Ascending aorta (tissue), 2 donors: ENCODE data around the gene TFPT. TPM values are rescaled to one million over a fixed set of nuclear protein-coding genes. Genes with fewer than 3 reads are reported as not detected.

Experiments used
- DNase-seq, 2 donors: peaks; one replicate each; pipeline ENCODE4 v3.0.0-alpha.2; 2019; ENCODE audit warnings: low spot score in 2 of 2
- H3K27ac ChIP-seq, 2 donors: fragments of 200-600 bp; sonication (generic); one replicate each; pipeline ENCODE4 v1.5.1; 2016 to 2017; ENCODE audit warnings: mild to moderate bottlenecking in 1 of 2
- H3K27me3 ChIP-seq: fragments of 200-600 bp; sonication (generic); one replicate; pipeline ENCODE4 v1.5.1; 2017
- H3K36me3 ChIP-seq, 2 donors: fragments of 200-600 bp; sonication (generic); one replicate each; pipeline ENCODE4 v1.5.1; 2016
- H3K4me1 ChIP-seq, 2 donors: fragments of 200-600 bp; sonication (generic); one replicate each; pipeline ENCODE4 v1.5.1; 2016 to 2017; ENCODE audit warnings: mild to moderate bottlenecking in 1 of 2
- H3K4me3 ChIP-seq, 2 donors: fragments of 200-600 bp; sonication (generic); one replicate each; pipeline ENCODE4 v1.5.1; 2016 to 2017; ENCODE audit warnings: mild to moderate bottlenecking in 1 of 2
- H3K9me3 ChIP-seq, 2 donors: fragments of 200-600 bp; sonication (generic); one replicate each; pipeline ENCODE4 v1.5.1; 2016
- intact Hi-C: fragments of 100-400 bp; cut with DNase I; formaldehyde crosslinking; loops from one replicate; pipeline ENCODE4 v1.15.1; 2023
- total RNA-seq: library from RNA; depleted of rRNA; stranded (reverse); fragments of >200 nt; gene quantifications from one replicate; pipeline ENCODE4 v1.1.0, GENCODE V29; 2016
- TF ChIP-seq, protein P1 (sequence below), 3 experiments: fragments of 200-600 bp in 2 of 3; fragments of 450-650 bp in 1 of 3; sonication (generic) in 2 of 3; IDR thresholded peaks; one replicate each; pipeline ENCODE4 v1.5.1; 2016 to 2019; ENCODE audit warnings: antibody characterized with exemption in 3 of 3, mild to moderate bottlenecking in 1 of 3, moderate library complexity in 1 of 3

Gene TFPT
- total RNA-seq, 1 donor from 2014 or later: 10.6 TPM

DNA sequence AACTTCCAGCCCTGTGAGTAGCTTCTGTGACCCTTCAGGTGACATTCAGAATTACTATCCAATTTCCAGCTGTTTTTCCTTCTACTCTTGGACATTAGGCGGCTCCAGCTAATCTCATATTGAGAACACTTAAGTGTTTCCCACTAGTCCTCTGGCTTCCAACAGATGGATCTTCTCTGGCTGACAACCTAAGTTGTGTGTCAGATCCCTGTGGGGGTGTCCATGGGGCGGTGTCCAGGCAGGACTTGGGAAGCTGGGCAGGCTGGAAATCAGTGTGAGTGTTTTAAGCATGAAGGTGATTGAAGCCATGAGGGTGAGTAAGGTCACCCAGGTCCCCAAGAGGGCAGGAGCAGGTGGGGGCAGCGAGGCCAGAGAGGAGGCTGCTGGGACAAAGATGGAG, 32.2 kb upstream of the TFPT start:
- Histone ChIP-seq H3K4me1 (no peaks in the 10 kb centered on the region), H3K4me3 (no peak overlapping the region), H3K27me3 (no peaks in the 10 kb centered on the region), H3K36me3 (peaks cover 94 to 96% of the 10 kb centered on the region in 2 donors), H3K27ac (no peak overlapping the region), H3K9me3 (no peaks in the 10 kb centered on the region)
- intact Hi-C loops: no loop called here
- TF ChIP-seq, protein P1, sequence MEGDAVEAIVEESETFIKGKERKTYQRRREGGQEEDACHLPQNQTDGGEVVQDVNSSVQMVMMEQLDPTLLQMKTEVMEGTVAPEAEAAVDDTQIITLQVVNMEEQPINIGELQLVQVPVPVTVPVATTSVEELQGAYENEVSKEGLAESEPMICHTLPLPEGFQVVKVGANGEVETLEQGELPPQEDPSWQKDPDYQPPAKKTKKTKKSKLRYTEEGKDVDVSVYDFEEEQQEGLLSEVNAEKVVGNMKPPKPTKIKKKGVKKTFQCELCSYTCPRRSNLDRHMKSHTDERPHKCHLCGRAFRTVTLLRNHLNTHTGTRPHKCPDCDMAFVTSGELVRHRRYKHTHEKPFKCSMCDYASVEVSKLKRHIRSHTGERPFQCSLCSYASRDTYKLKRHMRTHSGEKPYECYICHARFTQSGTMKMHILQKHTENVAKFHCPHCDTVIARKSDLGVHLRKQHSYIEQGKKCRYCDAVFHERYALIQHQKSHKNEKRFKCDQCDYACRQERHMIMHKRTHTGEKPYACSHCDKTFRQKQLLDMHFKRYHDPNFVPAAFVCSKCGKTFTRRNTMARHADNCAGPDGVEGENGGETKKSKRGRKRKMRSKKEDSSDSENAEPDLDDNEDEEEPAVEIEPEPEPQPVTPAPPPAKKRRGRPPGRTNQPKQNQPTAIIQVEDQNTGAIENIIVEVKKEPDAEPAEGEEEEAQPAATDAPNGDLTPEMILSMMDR (IDR thresholded peaks at IDR 0.05): no peak
- no peak for DNase-seq

DNA sequence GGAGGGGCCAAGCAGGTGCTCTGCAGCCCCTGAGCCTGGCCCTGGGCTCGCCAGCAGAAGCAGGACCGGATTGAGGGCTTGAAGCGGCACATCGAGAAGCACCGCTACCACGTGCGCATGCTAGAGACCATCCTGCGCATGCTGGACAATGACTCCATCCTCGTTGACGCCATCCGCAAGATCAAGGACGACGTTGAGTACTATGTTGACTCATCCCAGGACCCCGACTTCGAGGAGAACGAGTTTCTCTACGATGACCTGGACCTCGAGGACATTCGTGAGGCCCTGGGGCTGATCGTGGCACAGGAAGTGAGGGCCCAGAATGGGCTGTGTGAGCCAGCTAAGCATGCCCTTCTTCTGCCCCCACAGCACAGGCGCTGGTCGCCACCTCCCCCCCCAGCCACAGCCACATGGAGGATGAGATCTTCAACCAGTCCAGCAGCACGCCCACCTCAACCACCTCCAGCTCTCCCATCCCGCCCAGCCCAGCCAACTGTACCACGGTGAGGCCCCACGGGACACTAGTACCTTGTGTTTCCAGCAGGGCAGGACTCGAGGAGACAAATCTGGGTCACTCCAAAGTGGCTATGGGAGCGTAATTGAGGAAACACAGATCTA, 30.2 kb upstream of the TFPT start:
- H3K4me1 ChIP-seq: peaks cover 0 to under 1% of the 10 kb centered on the region in 2 donors
- TF ChIP-seq, protein P1 (IDR thresholded peaks at IDR 0.05): no peak
- no peak for DNase-seq
- intact Hi-C loops: no loop called here
- peaks cover 78 to 81% of the 10 kb centered on the region in 2 donors for H3K36me3 ChIP-seq
- no peaks in the 10 kb centered on the region for H3K9me3 ChIP-seq
- H3K27me3 ChIP-seq: no peaks in the 10 kb centered on the region
- H3K4me3 ChIP-seq: no peak overlapping the region
- no peak overlapping the region for H3K27ac ChIP-seq

DNA sequence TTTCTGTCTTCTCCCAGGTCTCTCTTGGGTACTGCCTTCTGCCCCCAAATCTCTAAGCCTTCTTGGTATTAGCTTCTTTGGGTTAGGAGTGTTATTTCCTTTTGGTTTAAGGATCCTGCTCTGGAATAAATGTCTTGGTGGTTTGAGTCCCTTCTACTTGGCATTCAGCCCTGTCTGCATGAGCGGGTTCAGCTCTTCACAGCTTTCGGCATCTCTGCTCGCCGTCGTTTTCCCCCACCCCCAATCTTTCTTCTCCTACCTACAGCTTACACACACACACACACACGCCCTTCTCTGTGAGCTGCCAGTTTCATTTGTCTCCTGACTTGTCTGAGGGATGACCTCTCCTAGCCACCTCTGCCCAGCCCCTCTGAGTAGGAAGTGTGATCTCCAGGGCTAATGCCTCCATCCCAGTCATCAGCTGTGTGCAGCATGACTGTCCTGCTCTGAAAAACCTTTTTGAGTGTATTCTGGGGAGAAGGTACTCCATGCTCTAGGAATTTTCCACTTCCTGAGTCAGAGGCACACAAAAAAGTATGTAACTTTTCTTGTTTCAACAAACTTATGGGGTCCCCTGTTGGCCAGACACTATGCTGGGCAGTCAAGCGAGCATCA, 26.8 kb upstream of the TFPT start:
- intact Hi-C loops: no loop called here
- H3K9me3 ChIP-seq: no peaks in the 10 kb centered on the region
- no peak overlapping the region for H3K4me3 ChIP-seq
- TF ChIP-seq, protein P1 (IDR thresholded peaks at IDR 0.05): no peak
- H3K27ac ChIP-seq: no peak overlapping the region
- peaks cover 46 to 51% of the 10 kb centered on the region in 2 donors for H3K36me3 ChIP-seq
- no peaks in the 10 kb centered on the region for H3K27me3 ChIP-seq
- H3K4me1 ChIP-seq: peaks cover 0 to 10% of the 10 kb centered on the region in 2 donors
- no peak for DNase-seq

DNA sequence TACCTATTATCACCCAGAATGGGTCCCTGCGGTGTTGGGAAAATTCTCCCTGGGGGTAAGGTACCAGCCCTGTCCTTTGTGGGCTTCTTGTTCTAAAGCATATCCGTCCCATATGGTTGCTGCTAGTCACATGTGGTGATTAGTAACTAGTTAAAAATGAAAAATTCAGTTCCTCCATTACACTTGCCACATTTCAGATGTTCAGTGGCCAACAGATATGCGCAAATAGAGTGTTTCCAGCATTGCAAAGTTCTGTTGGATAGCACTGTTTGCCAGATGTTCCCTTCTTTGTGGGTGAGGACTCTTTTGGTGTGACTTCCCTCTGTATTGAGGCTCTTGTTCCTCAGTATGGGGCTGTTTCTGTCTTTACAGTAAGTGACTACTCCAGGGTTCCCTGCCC, 25.9 kb upstream of the TFPT start:
- DNase-seq: no peak
- no peaks in the 10 kb centered on the region for H3K27me3 ChIP-seq
- H3K27ac ChIP-seq: no peak overlapping the region
- peaks cover 0 to 10% of the 10 kb centered on the region in 2 donors for H3K4me1 ChIP-seq
- intact Hi-C loops: no loop called here
- H3K36me3 ChIP-seq: peaks cover 36 to 41% of the 10 kb centered on the region in 2 donors
- H3K9me3 ChIP-seq: no peaks in the 10 kb centered on the region
- TF ChIP-seq, protein P1 (IDR thresholded peaks at IDR 0.05): no peak
- no peak overlapping the region for H3K4me3 ChIP-seq

DNA sequence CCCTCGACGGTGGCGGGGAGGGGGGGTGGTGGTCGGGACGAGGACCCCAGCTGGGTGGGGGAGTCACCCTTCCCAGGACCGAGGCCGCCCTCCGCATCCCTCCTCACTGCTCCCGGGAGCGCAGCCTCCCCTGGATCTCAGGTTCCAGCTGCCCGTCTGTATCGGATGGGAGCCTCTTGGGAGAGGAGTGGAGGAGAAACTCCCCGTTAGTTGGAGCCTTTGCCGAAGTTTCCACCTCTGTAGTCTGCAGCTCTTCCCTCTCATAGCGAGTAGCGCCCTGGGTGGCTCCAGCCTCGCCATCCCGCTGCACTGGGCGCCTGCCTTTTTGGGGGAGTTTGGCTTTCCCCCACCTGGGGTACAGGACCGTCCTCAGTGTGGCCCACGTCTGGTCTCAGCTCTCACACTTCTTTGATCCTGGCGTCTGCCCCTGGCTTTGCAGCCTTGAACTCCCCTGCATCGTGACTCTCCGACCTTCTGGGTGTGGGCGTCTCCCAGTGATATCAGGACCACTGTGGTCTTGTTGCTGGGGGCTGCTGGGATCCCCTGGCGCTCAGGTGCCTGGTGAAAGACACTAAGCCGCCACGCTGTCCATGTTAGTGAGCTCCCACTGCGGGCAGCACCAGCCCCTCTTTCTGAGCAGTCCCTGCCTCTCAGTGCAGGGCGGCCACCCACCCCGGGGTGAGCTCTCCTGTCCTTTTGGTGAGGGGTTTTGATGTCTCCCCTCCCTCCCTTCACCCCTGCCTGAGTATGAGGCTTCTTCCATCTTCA, 23.2 kb upstream of the TFPT start:
- no peaks in the 10 kb centered on the region for H3K27me3 ChIP-seq
- peaks cover 0 to 15% of the 10 kb centered on the region in 2 donors for H3K4me1 ChIP-seq
- H3K9me3 ChIP-seq: no peaks in the 10 kb centered on the region
- TF ChIP-seq, protein P1 (IDR thresholded peaks at IDR 0.05): no peak
- no peak for DNase-seq
- H3K4me3 ChIP-seq: peak overlapping the region; percentile 95 to 98
- peaks cover 10 to 15% of the 10 kb centered on the region in 2 donors for H3K36me3 ChIP-seq
- intact Hi-C loops: no loop called here
- H3K27ac ChIP-seq: peak overlapping the region; percentile 96 to 98
